Cardiac muscle cell (in vitro differentiated cells and primary cell): Measurements from ENCODE around the gene B3GALNT2. TPM values are rescaled to one million over a fixed set of nuclear protein-coding genes. Genes with fewer than 3 reads are reported as not detected.

Experiments used
- DNase-seq, 2 donors: peaks; one replicate each; pipeline versions ENCODE4 v3.0.0 to v3.0.0-alpha.2; 2010 to 2017; ENCODE audit warnings: low read depth in 1 of 2, low spot score in 1 of 2
- H3K27ac ChIP-seq: fragments of 200-600 bp; sonication (generic); 2 replicates; pipeline ENCODE4 v1.5.1; 2016
- H3K27me3 ChIP-seq: fragments of 200-600 bp; sonication (generic); 2 replicates; pipeline ENCODE4 v1.6.0; 2016; ENCODE audit warnings: control low read depth
- H3K36me3 ChIP-seq: fragments of 200-600 bp; sonication (generic); 2 replicates; pipeline ENCODE4 v1.5.1; 2016; ENCODE audit warnings: control low read depth
- H3K4me1 ChIP-seq: fragments of 200-600 bp; sonication (generic); 2 replicates; pipeline ENCODE4 v1.8.1; 2017; ENCODE audit warnings: low read depth, mild to moderate bottlenecking, mixed run types
- H3K4me3 ChIP-seq: fragments of 200-600 bp; sonication (generic); 2 replicates; pipeline ENCODE4 v1.5.1; 2016; ENCODE audit warnings: mild to moderate bottlenecking
- H3K9me3 ChIP-seq: fragments of 200-600 bp; sonication (generic); 2 replicates; pipeline ENCODE4 v1.5.1; 2017; ENCODE audit warnings: low read depth, mild to moderate bottlenecking, control low read depth
- polyA plus RNA-seq: library from polyadenylated mRNA; unstranded; fragments of >200 nt; fragmentation: Nextera tagmentation; extraction: Ambion mirVana; gene quantifications from 2 replicates; pipeline ENCODE4 v1.2.1, GENCODE V29; 2016
- total RNA-seq: library from RNA; depleted of rRNA; stranded (reverse); fragments of >200 nt; gene quantifications from 2 replicates; pipeline ENCODE4 v1.2.3, GENCODE V29; 2016
- TF ChIP-seq, protein P1 (sequence below): IDR thresholded peaks from 2 replicates; pipeline ENCODE4 v1.5.1; 2012; ENCODE audit warnings: low read depth, mild to moderate bottlenecking, low read length

The B3GALNT2 gene
- total and polyA plus RNA-seq, 2 experiments from 2014 or later = 11.4 to 22.4 TPM

DNA sequence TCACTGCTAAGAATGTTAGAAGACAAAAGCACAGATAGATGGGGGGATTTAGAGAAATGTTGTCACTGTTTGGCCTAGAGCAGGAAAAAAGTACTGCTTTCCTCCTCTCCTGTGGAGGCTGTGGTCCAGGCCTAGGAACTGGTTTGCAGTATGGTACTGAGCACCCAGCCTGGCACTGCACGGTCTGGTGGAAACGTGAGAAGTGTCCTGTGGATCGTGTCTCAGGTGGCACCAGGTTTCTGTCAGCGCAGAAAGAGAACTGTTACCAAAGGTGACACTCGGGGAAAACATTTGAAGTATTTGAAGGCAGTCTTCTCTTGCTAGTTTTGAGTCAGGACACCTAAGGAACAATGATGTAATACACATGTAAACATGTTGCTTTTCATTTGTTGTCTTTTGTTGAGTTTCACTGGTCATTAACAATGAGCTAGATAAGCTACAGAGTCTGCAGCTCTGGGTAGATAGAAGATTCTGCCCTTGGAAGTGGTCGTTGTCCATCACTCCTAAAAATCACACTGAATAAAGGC, 63.0 kb downstream of the B3GALNT2 start:
- no peaks in the 10 kb centered on the region for H3K27me3 ChIP-seq
- H3K4me1 ChIP-seq = no peaks in the 10 kb centered on the region
- peaks cover 51% of the 10 kb centered on the region for H3K36me3 ChIP-seq
- H3K9me3 ChIP-seq = no peaks in the 10 kb centered on the region
- H3K27ac ChIP-seq = peak overlapping the region; percentile 0
- TF ChIP-seq, protein P1, sequence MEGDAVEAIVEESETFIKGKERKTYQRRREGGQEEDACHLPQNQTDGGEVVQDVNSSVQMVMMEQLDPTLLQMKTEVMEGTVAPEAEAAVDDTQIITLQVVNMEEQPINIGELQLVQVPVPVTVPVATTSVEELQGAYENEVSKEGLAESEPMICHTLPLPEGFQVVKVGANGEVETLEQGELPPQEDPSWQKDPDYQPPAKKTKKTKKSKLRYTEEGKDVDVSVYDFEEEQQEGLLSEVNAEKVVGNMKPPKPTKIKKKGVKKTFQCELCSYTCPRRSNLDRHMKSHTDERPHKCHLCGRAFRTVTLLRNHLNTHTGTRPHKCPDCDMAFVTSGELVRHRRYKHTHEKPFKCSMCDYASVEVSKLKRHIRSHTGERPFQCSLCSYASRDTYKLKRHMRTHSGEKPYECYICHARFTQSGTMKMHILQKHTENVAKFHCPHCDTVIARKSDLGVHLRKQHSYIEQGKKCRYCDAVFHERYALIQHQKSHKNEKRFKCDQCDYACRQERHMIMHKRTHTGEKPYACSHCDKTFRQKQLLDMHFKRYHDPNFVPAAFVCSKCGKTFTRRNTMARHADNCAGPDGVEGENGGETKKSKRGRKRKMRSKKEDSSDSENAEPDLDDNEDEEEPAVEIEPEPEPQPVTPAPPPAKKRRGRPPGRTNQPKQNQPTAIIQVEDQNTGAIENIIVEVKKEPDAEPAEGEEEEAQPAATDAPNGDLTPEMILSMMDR = no peak
- no peak overlapping the region for H3K4me3 ChIP-seq
- no peak for DNase-seq

DNA sequence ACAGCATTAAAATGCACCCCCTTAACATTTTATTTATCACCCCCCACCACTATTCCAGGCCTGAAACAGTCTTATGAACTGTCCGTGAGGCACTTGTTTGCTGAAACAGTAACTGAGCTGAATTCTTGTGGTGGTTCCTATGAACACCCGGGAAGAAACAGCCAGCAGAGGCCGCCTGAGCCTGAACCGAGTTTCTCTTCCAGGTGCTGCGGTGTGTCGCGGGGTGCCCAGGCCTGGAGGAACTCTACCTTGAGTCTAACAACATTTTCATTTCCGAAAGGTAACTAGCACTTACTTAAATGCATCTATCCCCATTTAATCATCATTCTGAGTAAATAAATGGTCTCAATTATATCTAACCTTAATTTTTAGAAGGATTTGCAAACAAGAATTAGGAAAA, 70.3 kb downstream of the B3GALNT2 start:
- DNase-seq = no peak
- no peaks in the 10 kb centered on the region for H3K4me1 ChIP-seq

DNA sequence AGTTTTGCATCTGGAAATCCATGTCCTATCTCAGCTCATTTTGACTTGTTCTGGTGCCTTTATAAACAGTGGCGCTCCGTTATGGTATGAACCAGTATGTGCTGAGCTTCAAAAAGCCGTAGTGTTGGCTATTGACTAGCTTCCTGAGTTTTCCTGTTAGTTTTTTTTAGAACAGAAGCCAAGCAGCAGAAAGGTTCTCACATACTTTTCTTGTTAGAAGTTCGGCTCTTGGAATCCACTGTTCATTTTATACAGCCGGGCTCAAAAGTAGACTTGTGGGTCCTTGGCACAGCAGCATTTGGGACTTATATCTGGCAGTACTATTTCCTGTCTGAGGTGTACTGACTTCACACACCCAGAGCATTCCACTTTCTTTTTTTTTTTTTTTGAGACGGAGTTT, 73.3 kb downstream of the B3GALNT2 start:
- Histone ChIP-seq H3K4me1 (no peaks in the 10 kb centered on the region), H3K27ac (no peak overlapping the region), H3K4me3 (no peak overlapping the region), H3K36me3 (no peaks in the 10 kb centered on the region), H3K9me3 (no peaks in the 10 kb centered on the region), H3K27me3 (no peaks in the 10 kb centered on the region)
- peak in 1 of 2 donors; percentile 31 for DNase-seq
- TF ChIP-seq, protein P1 = no peak

More for the DNA sequence above, 70.3 kb downstream of the B3GALNT2 start:
- H3K9me3 ChIP-seq = no peaks in the 10 kb centered on the region
- peaks cover 21% of the 10 kb centered on the region for H3K36me3 ChIP-seq
- H3K4me3 ChIP-seq = no peak overlapping the region
- TF ChIP-seq, protein P1 = no peak
- no peak overlapping the region for H3K27ac ChIP-seq
- H3K27me3 ChIP-seq = no peaks in the 10 kb centered on the region

DNA sequence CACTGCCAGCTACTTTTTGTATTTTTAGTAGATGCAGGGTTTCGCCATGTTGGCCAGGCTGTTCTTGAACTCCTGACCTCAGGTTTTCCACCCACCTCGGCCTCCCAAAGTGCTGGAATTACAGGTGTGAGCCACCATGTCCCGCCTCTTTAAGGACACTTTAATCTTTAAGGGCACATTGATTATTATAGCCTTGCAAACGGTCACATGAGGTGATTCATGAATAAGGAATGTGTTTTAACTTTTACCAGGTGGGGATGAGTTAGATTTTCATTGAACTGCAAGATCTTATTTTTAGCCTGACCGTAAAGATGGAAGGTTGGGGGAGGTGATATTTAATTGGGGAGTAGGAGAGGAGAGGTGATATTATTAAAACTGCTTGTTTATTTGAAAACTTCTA, 75.1 kb downstream of the B3GALNT2 start:
- Histone ChIP-seq H3K4me1 (no peaks in the 10 kb centered on the region), H3K27ac (no peak overlapping the region), H3K36me3 (no peaks in the 10 kb centered on the region), H3K27me3 (no peaks in the 10 kb centered on the region), H3K9me3 (no peaks in the 10 kb centered on the region), H3K4me3 (no peak overlapping the region)
- TF ChIP-seq, protein P1 = no peak
- DNase-seq = no peak

DNA sequence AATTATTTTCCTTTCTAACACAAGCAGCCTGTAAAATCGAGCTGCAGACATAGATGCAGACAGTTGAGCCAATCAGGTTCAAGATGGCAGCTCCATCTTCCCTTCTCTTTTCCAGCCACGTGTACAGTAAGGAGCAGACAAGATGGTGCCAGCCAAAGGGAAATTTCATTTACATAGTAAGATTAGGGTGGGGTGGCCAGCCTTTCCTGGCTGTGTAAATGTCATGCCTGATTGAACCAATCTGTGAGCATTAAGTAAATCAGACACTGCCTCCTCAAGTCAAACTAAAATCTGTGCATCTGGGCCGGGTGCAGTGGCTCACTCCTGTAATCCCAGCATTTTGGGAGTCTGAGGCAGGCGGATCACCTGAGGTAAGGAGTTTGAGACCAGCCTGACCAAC, 76.8 kb downstream of the B3GALNT2 start:
- H3K4me3 ChIP-seq = no peak overlapping the region
- no peak for DNase-seq
- TF ChIP-seq, protein P1 = no peak
- H3K9me3 ChIP-seq = no peaks in the 10 kb centered on the region
- no peaks in the 10 kb centered on the region for H3K4me1 ChIP-seq
- no peaks in the 10 kb centered on the region for H3K27me3 ChIP-seq
- no peaks in the 10 kb centered on the region for H3K36me3 ChIP-seq
- no peak overlapping the region for H3K27ac ChIP-seq
